Ectodermal cell (in vitro differentiated cells): ENCODE measurements around the gene LYST.

Experiments used
- H3K27ac ChIP-seq: 2 replicates; pipeline ENCODE4 v1.7.0; 2013; ENCODE audit warnings: mild to moderate bottlenecking, low read depth, low read length; ENCODE audit not compliant: insufficient read depth, poor library complexity, severe bottlenecking
- H3K27me3 ChIP-seq: 2 replicates; pipeline ENCODE4 v1.7.0; 2013; ENCODE audit warnings: mild to moderate bottlenecking, low read length; ENCODE audit not compliant: insufficient read depth, control insufficient read depth, poor library complexity, severe bottlenecking
- H3K36me3 ChIP-seq: one replicate; pipeline ENCODE4 v1.7.0; 2013; ENCODE audit warnings: low read length; ENCODE audit not compliant: control insufficient read depth, insufficient read depth
- H3K4me1 ChIP-seq: one replicate; pipeline ENCODE4 v1.7.0; 2013; ENCODE audit warnings: low read length; ENCODE audit not compliant: control insufficient read depth, insufficient read depth
- H3K4me3 ChIP-seq: 2 replicates; pipeline ENCODE4 v1.7.0; 2013; ENCODE audit warnings: low read depth, low read length, control low read depth; ENCODE audit not compliant: insufficient read depth
- H3K9me3 ChIP-seq: 2 replicates; pipeline ENCODE4 v1.7.0; 2013; ENCODE audit warnings: mild to moderate bottlenecking, low read length, moderate library complexity; ENCODE audit not compliant: control insufficient read depth
- WGBS, 2 experiments: methylation state at CpG; one replicate each; pipeline ENCODE4 v1.1.7; 2013; ENCODE audit warnings: missing lambda C conversion rate in 2 of 2; 5-methylcytosine and 5-hydroxymethylcytosine counted together

Gene LYST

GRCh38 chr1:235823684-235824083 lies 43.0 kb downstream of the LYST start:
- no peaks in the 10 kb centered on the region for H3K36me3 ChIP-seq
- H3K4me1 ChIP-seq = no peaks in the 10 kb centered on the region
- H3K27me3 ChIP-seq = no peaks in the 10 kb centered on the region
- H3K9me3 ChIP-seq = no peaks in the 10 kb centered on the region
- no peak overlapping the region for H3K27ac ChIP-seq
- no peak overlapping the region for H3K4me3 ChIP-seq
- WGBS, 2 experiments = 90 to 93% methylated on average over 5 of the region's 5 CpGs

GRCh38 chr1:235822685-235823084 lies 44.0 kb downstream of the LYST start:
- no peak overlapping the region for H3K27ac ChIP-seq
- H3K4me3 ChIP-seq = no peak overlapping the region
- H3K9me3 ChIP-seq = no peaks in the 10 kb centered on the region
- no peaks in the 10 kb centered on the region for H3K27me3 ChIP-seq
- no peaks in the 10 kb centered on the region for H3K36me3 ChIP-seq
- H3K4me1 ChIP-seq = no peaks in the 10 kb centered on the region

GRCh38 chr1:235821361-235821981 lies 45.2 kb downstream of the LYST start:
- no peak overlapping the region for H3K4me3 ChIP-seq
- H3K9me3 ChIP-seq = no peaks in the 10 kb centered on the region
- no peaks in the 10 kb centered on the region for H3K4me1 ChIP-seq
- H3K27me3 ChIP-seq = no peaks in the 10 kb centered on the region
- no peak overlapping the region for H3K27ac ChIP-seq
- no peaks in the 10 kb centered on the region for H3K36me3 ChIP-seq
- WGBS, 2 experiments = 86 to 95% methylated on average over 3 of the region's 3 CpGs

GRCh38 chr1:235820061-235820460 lies 46.6 kb downstream of the LYST start:
- Histone ChIP-seq H3K4me1 (peaks cover under 1% of the 10 kb centered on the region), H3K9me3 (no peaks in the 10 kb centered on the region), H3K36me3 (no peaks in the 10 kb centered on the region), H3K4me3 (no peak overlapping the region), H3K27me3 (no peaks in the 10 kb centered on the region), H3K27ac (no peak overlapping the region)
- 88 to 100% methylated on average over 1 of the region's 1 CpG for WGBS, 2 experiments

GRCh38 chr1:235818632-235819136 lies 48.0 kb downstream of the LYST start:
- WGBS, 2 experiments = 93% methylated on average over 5 of the region's 5 CpGs
- H3K9me3 ChIP-seq = no peaks in the 10 kb centered on the region
- H3K4me1 ChIP-seq = peaks cover 8% of the 10 kb centered on the region
- H3K27ac ChIP-seq = no peak overlapping the region
- H3K27me3 ChIP-seq = no peaks in the 10 kb centered on the region
- no peak overlapping the region for H3K4me3 ChIP-seq
- H3K36me3 ChIP-seq = no peaks in the 10 kb centered on the region

GRCh38 chr1:235817101-235817728 lies 49.5 kb downstream of the LYST start:
- H3K27me3 ChIP-seq = no peaks in the 10 kb centered on the region
- no peaks in the 10 kb centered on the region for H3K9me3 ChIP-seq
- peaks cover 10% of the 10 kb centered on the region for H3K4me1 ChIP-seq
- H3K27ac ChIP-seq = no peak overlapping the region
- WGBS, 2 experiments = 90 to 95% methylated on average over 5 of the region's 5 CpGs
- no peak overlapping the region for H3K4me3 ChIP-seq
- no peaks in the 10 kb centered on the region for H3K36me3 ChIP-seq

GRCh38 chr1:235809688-235810397 lies 56.9 kb downstream of the LYST start:
- 91 to 93% methylated on average over 12 of the region's 12 CpGs for WGBS, 2 experiments
- H3K27ac ChIP-seq = no peak overlapping the region
- no peak overlapping the region for H3K4me3 ChIP-seq
- peaks cover 12% of the 10 kb centered on the region for H3K4me1 ChIP-seq
- H3K36me3 ChIP-seq = no peaks in the 10 kb centered on the region
- no peaks in the 10 kb centered on the region for H3K9me3 ChIP-seq
- H3K27me3 ChIP-seq = no peaks in the 10 kb centered on the region

GRCh38 chr1:235808223-235808622 lies 58.5 kb downstream of the LYST start:
- Histone ChIP-seq H3K4me3 (no peak overlapping the region), H3K27me3 (no peaks in the 10 kb centered on the region), H3K4me1 (peaks cover 5% of the 10 kb centered on the region), H3K36me3 (no peaks in the 10 kb centered on the region), H3K9me3 (no peaks in the 10 kb centered on the region), H3K27ac (no peak overlapping the region)
- 92 to 94% methylated on average over 5 to 6 of the region's 6 CpGs for WGBS, 2 experiments

GRCh38 chr1:235806123-235806522 lies 60.6 kb downstream of the LYST start:
- Histone ChIP-seq H3K27ac (no peak overlapping the region), H3K9me3 (no peaks in the 10 kb centered on the region), H3K4me3 (no peak overlapping the region), H3K36me3 (no peaks in the 10 kb centered on the region), H3K27me3 (no peaks in the 10 kb centered on the region), H3K4me1 (peaks cover 5% of the 10 kb centered on the region)
- WGBS, 2 experiments = 93 to 94% methylated on average over 7 of the region's 7 CpGs

- Histone ChIP-seq H3K4me3 (no peak overlapping the region), H3K27me3 (no peaks in the 10 kb centered on the region), H3K4me1 (no peaks in the 10 kb centered on the region), H3K36me3 (no peaks in the 10 kb centered on the region), H3K9me3 (no peaks in the 10 kb centered on the region), H3K27ac (no peak overlapping the region)
- 93 to 99% methylated on average over 2 to 4 of the region's 4 CpGs for WGBS, 2 experiments
Measured at GRCh38 chr1:235802573-235803346, 63.9 kb downstream of the LYST start.
